Peyer's patch (tissue), 4 donors: Measurements from ENCODE around the gene AGFG1.
"Not testable (repeated sequence)": the region's sequence is repeated elsewhere in the genome, so short reads cannot be mapped to it uniquely, and the experiment has no call there.

Source experiments
- POLR2A ChIP-seq, 2 donors: fragments of 450-650 bp; IDR thresholded peaks; one replicate each; pipeline ENCODE4 v1.5.1; 2017; ENCODE audit warnings: antibody characterized with exemption in 2 of 2, mild to moderate bottlenecking in 2 of 2, moderate library complexity in 2 of 2
- TF ChIP-seq, protein P1 (sequence below), 6 experiments: fragments of 450-650 bp in 4 of 6; fragments of 200-600 bp in 2 of 6; sonication (generic) in 1 of 6; IDR thresholded peaks; one replicate each; pipeline ENCODE4 v1.5.1; 2017 to 2019; ENCODE audit warnings: antibody characterized with exemption in 6 of 6, mild to moderate bottlenecking in 3 of 6, moderate library complexity in 1 of 6

DNA sequence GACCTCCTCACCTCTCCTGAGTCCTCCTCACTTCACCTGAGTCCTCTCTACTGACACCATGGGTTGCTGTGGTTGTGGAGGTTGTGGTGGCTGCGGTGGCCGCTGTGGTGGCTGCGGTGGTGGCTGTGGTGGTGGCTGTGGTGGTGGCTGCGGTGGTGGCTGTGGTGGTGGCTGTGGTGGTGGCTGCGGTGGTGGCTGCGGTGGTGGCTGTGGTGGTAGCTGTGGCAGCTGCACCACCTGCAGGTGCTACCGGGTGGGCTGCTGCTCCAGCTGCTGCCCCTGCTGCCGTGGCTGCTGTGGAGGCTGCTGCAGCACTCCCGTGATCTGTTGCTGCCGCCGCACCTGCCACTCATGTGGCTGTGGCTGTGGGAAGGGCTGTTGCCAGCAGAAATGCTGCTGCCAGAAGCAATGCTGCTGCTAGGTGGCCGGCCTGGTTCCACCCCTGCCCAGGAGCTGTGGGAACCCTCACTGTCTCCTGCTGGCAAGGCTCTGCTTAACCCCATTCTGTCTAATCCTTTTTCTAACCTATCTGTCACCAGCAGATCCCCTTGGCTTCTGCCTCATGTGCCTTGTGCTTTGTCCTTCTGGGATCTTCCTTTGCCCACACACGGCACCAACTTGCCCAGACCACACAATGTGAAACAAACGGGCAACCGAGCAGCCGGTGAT lies 127.0 kb downstream of the AGFG1 start, which contains the start of gene SCYGR2:
- TF ChIP-seq POLR2A (IDR thresholded peaks at IDR 0.05): not testable (repeated sequence)
- TF ChIP-seq, protein P1, sequence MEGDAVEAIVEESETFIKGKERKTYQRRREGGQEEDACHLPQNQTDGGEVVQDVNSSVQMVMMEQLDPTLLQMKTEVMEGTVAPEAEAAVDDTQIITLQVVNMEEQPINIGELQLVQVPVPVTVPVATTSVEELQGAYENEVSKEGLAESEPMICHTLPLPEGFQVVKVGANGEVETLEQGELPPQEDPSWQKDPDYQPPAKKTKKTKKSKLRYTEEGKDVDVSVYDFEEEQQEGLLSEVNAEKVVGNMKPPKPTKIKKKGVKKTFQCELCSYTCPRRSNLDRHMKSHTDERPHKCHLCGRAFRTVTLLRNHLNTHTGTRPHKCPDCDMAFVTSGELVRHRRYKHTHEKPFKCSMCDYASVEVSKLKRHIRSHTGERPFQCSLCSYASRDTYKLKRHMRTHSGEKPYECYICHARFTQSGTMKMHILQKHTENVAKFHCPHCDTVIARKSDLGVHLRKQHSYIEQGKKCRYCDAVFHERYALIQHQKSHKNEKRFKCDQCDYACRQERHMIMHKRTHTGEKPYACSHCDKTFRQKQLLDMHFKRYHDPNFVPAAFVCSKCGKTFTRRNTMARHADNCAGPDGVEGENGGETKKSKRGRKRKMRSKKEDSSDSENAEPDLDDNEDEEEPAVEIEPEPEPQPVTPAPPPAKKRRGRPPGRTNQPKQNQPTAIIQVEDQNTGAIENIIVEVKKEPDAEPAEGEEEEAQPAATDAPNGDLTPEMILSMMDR (IDR thresholded peaks at IDR 0.05): not testable (repeated sequence)
